Retina (tissue), 1 donor: ENCODE measurements around the gene RMND5B.
"Not testable (repeated sequence)": the region's sequence is repeated elsewhere in the genome, so short reads cannot be mapped to it uniquely, and the experiment has no call there.

Experiments
- DNase-seq: peaks from one replicate; pipeline ENCODE4 v3.0.0-alpha.2; 2016

Gene RMND5B

GRCh38 chr5:178177569-178177968, 46.8 kb downstream of the RMND5B start:
- no peak for DNase-seq

GRCh38 chr5:178180141-178180863, 49.5 kb downstream of the RMND5B start:
- DNase-seq, result no peak

GRCh38 chr5:178182158-178182876, 51.5 kb downstream of the RMND5B start:
- no peak for DNase-seq

DNA sequence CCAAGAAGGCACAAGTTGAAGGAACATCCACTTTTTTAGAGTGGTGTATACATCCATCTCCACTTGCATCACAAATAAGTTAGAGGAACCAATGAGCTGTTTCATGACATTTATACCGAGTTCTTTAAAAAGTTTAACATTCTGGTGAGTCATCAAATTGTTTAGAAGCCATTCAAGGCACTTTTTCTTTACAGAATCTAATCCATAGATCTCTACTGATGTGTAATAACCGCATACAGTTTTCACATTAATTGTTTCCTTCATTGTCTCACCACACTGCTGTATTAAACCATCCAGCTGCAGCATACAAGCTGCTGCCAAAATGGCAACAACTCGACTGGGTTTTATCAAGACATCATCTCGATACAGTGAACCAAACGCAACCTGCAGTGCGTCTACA, 55.6 kb downstream of the RMND5B start:
- DNase-seq, result no peak

- no peak for DNase-seq
Observed at GRCh38 chr5:178187014-178187413, 56.2 kb downstream of the RMND5B start, which contains the start of gene GMCL2. Gene GMCL2, minus strand, starts transcription at chr5:178187371. Its CDS starts 72 bp downstream, at chr5:178187299.

- DNase-seq, result no peak
Observed at GRCh38 chr5:178189433-178189832, 58.6 kb downstream of the RMND5B start.

DNA sequence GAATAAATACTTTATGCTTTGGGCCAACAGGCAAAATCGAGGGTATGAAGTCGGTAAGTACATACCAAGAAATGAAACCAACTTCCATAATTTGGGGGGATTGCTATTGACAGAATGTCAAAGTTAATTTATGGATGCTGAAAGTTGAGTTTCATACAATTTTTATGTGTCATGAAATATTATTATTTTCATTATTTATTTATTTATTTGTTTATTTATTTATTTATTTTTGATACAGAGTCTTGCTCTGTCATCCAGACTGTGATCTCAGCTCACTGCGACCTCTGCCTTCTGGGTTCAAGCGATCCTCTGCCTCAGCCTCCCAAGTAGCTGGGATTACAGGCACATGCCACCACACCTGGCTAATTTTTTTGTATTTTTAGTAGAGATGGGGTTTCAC, 60.8 kb downstream of the RMND5B start:
- DNase-seq, result no peak

DNA sequence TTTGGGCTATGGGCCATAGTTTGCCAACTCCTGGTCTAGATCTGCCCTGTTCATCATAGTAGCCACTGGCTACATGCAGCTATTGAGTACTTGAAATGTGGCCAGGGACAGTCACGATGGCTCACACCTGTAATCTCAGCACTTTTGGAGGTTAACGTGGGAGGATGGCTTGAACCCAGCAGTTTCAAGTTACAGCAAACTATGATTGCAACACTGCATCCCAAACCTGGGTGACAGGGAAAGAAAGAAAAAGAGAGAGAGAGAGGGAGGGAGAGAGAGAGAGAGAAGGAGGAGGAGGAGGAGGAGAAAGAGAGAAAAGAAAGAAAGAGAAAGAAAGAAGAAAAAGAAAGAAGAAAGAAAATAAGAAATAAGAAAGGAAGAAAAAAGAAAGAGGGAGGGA, 61.4 kb downstream of the RMND5B start:
- DNase-seq, result no peak

DNA sequence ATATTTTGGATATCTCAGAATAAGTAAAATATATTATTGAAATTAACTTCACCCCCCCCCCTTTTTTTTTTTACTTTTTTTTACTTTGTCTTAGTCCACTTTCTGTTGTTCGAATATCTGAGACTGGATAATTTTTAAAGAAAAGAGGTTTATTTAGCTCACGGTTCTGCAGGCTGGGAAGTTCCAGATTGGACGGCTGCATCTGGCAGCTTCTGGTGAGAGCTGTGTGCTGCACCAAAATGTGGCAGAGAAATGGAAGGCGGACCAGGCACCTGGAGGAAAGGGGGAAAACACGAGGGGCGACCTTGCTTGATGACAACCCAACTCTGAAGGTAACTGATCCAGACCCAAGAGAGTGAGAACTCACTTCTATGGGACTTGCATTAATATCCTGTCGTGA, 62.0 kb downstream of the RMND5B start:
- no peak for DNase-seq

DNA sequence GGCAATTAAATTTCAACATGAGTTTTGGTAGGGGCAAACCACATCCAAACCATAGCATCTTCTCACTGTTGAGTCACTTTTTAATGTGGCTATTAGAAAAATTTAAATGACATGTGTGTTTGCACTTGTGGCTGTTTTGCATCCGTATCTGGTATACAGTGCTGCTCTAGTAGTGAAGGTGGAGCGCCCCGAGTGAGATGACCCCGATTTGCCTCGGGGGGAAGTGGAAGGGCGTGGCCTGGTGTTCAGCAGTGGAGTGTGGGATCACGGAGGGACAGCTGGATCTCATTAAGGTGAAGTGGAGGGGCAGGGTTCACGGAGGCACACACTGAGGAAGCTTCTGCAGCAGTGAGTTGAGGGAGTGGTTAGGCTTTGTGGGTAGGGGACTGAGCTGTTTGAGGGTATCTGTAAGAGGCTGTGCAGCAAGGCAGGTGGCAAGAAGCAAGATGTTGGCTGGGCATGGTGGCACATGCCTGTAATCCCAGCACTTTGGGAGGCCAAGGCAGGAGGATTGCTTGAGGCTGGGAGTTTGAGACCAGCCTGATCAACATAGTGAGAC, 62.5 kb downstream of the RMND5B start:
- DNase-seq, result no peak

GRCh38 chr5:178194026-178194425, 63.2 kb downstream of the RMND5B start:
- no peak for DNase-seq

- no peak for DNase-seq
Observed at GRCh38 chr5:178196281-178196812, 65.5 kb downstream of the RMND5B start.

DNA sequence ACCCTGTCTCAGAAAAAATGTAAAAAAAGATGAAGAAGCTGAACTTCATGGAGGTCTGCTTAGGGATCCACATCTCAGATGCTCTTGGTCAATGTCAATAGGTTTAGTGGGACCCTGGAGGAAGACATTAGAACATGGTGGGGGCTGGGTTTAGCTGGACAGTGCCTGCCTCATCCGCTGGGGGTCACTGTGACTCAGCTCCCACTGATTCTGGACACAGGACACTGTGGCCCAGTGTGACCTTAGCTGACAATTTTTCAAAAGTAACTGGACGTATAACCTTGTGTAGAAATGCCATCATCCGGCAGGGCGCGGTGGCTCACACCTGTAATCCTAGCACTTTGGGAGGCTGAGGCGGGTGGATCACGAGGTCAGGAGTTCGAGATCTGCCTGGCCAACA, 66.2 kb downstream of the RMND5B start:
- no peak for DNase-seq

- not testable (repeated sequence) for DNase-seq
Observed at GRCh38 chr5:178198151-178198550, 67.3 kb downstream of the RMND5B start.

DNA sequence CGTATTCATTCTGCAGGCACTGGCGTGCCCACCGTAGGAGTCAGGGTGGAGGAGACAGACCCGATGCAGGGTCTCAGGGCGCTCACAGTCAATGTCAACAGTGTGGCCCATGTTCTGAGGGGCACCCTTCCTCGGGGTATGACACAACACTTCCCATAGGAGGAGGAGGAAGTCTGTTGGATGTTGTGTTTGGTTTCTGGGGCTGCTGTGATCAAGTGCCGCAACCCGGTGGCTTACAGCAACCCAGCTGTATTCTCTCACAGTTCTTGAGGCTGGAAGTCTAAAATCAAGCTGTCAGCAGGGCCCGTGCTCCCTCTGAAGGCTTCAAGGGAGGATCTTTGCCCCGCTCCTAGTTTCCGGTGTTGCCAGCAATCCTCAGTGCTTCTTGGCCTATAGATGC, 67.9 kb downstream of the RMND5B start:
- DNase-seq, result no peak

- no peak for DNase-seq
Observed at GRCh38 chr5:178199581-178200434, 69.0 kb downstream of the RMND5B start.
